LNCAP (cell line): ENCODE measurements around the gene ICAM5.

Source experiments
- TF ChIP-seq, protein P1 (sequence below): fragments of 450-650 bp; IDR thresholded peaks from 2 replicates; pipeline ENCODE4 v1.5.1; 2017; ENCODE audit warnings: mild to moderate bottlenecking

Gene ICAM5

DNA sequence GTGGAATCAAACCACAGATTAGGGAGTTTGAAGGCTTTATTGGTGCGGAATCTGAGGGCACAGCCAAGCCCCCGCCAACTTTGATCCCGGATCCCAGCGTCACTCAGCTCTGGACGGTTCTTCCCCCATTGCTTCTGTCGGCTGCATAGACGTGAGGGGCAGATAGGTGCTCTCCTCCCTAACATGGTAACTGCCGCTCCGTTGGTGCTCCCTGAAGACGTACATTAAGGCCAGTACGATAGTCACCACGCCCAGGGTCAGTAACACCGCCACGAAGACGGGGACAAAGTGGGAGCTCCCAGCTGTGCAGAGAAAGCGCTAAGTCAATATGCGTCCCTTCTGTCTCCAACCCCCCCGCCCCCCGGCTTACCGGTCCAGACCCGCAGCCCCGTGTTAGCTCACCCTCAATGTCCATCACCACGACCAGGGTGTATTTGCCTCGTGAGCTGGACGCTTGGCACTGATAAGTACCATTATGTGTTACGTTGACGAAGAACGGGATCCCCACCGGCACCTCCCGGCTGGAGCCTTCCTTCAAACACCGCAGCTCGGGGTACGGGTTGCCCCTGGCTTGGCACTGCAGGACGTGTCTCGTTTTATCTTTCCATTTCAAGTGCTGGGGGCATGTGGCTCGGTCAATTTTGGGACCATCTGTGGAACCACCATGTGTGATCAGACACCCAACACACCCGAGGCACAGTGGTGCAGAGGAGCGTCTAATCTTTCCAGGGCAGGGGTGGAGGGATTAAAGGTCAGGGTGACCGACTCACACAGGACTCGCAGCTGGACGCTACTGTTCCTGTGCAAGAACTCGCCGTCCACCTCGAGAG lies 44.2 kb downstream of the ICAM5 start:
- TF ChIP-seq, protein P1, sequence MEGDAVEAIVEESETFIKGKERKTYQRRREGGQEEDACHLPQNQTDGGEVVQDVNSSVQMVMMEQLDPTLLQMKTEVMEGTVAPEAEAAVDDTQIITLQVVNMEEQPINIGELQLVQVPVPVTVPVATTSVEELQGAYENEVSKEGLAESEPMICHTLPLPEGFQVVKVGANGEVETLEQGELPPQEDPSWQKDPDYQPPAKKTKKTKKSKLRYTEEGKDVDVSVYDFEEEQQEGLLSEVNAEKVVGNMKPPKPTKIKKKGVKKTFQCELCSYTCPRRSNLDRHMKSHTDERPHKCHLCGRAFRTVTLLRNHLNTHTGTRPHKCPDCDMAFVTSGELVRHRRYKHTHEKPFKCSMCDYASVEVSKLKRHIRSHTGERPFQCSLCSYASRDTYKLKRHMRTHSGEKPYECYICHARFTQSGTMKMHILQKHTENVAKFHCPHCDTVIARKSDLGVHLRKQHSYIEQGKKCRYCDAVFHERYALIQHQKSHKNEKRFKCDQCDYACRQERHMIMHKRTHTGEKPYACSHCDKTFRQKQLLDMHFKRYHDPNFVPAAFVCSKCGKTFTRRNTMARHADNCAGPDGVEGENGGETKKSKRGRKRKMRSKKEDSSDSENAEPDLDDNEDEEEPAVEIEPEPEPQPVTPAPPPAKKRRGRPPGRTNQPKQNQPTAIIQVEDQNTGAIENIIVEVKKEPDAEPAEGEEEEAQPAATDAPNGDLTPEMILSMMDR: no peak

DNA sequence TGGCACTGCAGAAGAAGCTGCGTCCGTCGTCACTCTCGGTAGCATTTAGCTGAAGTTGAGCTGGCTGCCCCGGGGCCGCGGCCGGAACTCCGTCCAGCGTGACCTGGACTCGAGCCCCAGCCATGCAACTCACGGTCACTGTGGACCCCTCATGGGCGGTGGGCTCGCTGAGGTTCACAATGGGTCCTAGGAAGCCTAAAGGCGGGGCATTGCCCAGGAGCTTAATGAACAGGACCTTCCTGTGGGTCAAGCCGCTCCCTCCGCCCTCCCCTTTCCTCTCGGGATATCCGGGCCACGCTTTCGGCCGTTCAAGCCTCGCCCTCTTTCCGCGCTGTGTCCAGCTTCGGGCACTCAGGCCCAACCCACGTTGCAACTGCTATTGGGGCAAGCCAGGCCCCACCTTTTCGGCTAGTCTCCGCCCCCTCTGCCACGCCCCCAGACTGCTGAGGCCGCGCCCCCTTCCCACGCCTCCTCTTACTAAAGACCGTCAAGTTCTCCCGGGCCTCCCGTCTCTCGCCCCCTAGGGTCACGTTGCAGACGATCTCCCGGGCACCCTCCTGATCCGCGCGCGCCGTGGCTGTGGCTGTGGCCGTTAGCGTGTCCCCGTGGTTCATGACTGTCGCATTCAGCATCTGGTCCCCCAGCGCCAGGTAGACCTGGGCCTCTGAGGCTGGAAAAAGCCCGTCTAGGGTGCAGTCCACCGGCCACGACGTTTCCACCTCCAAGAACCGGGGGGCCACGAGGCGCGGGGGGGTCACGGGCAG lies 45.0 kb downstream of the ICAM5 start:
- TF ChIP-seq, protein P1: no peak

DNA sequence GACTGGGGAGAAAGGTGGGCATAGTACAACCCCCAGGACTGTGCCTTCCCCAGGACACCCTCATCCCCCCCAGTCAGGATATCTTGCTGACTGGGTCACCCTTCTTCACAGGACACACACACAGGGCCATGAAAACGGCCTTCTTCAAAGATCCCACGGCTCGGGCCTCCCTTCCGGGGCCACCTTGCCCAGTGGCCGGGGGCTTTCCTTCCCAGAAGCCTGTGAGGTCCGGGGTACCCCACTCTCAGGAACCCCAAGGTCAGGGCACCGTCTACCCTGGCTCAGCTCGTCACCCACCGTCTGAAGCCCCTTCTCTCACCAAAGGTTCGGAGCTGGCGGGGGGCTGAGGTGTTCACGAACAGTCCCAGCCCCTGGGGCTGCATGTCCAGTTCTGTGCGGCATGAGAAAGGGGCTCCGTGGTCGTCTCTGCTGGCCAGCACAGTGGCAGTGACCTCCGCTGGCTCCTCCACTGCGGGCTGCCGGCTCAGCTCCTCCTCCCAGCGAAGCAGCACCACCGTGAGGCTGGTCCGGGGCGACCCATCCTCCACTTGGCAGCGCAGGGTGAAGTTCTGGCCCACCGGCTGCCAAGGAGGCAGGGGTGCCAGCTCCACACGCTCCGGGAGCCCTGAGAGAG lies 45.7 kb downstream of the ICAM5 start:
- TF ChIP-seq, protein P1: no peak

DNA sequence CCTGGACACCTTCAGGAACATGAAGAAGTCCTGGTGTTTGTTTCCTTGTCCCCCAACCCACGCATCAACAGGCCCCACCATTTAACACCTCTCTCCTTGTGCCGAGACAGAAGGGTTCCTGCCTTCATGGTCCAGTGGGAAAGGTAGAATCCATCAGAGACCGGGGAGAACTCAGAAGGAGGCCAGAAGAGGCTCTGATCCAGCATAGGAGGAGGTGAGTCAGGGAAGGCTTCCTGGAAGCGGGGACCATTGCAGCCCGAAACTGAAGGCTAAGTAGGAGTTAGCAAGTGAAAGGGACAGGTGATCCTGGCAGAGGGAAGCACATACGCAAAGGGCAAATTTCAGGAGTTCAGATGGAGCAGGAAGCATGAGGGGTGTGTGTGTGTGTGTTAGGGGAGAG lies 49.2 kb downstream of the ICAM5 start:
- TF ChIP-seq, protein P1: no peak

DNA sequence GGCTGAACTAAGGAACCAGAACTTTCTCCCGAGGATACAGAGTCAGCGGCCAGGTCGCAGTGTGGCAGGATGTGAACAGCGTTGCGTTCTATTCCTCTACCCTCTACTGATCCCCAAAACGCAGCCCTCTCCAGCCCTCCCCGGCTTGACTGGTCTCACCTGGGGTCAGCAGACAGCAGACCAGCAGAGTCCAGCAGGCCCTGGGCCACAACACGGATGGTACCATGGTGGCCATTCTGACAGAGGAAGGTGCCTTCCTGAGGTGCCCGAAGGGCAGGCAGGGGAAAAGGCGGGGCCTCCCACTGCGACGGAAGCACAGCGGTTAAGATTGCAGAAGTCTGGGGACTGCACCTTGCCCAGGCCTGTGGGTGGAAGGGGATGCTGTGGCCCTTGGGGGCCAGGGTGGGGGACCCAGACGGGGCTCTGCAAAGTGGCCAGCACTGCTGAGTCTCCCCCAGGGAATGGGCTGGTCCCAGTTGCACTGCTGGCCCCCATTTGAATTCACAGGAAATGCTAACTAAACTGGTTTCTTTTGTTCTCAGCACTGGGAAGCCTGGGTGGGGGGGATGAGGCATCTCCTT lies 49.7 kb downstream of the ICAM5 start, which contains the start of gene ICAM3:
ICAM3 (minus strand) TSS at position 245 of the 581 bp plus-strand sequence; CDS start at position 235, 10 bp downstream.
- TF ChIP-seq, protein P1: no peak

DNA sequence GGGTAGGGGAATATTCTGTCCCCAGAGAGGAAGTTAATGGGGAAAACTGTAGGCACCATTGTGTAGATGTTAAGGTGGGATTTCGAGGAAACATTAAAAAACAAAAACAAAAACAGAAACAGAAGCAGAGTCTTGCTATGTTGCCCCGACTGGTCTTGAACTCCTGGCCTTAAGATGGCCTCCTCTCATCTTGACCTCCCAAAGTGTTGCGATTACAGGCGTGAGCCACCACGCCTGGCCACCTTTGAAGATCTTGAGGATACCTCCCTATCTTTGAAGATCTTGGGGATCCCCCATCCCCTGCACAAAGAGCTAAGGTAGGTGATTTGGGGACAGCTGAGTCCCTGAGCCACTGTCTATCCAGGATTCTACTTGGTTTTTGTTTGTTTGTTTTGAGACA lies 50.2 kb downstream of the ICAM5 start:
- TF ChIP-seq, protein P1: no peak

DNA sequence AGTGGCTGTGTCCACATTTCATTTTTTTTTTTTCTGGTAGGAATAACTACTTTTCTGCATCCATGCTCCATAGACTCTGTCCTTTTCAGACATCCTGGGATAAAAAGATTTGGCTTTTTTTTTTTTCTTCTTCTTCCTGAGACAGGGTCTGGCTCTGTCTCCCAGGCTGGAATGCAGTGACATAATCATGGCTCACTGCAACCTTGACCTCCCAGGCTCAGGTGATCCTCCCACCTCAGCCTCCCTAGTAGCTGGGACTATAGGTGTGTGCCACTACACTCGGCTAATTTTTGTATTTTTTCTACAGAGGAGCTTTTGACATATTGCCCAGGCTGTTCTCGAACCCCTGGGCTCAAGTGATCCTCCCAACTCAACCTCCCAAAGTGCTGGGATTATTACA lies 53.7 kb downstream of the ICAM5 start:
- TF ChIP-seq, protein P1: no peak
